ENCODE results near the gene RAPGEF5. TPM values are rescaled to one million over a fixed set of nuclear protein-coding genes. Genes with fewer than 3 reads are reported as not detected.
A peak's percentile ranks its signal among the peaks of the same experiment; 100 is the strongest.

The RAPGEF5 gene
- total RNA-seq, 1 experiment from 2014 or later = 5.6 TPM

DNA sequence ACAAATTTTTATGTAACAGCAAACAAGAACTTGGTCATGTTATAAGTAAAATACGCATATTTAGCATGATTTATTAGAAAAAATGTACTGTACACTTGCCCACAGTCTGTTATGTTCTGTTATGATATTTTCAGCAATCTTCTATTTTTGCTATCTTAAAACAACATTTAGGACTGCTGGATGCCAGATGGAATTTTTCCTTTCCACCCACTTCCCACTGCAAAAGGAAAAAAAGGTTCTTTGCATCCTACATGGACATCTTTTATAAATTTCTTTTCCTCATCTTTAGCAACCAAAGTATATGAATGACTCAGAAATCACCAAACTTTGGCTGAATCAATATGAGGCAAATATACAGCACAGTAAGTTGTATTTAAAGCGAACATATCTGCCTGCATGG is 146.0 kb downstream of the RAPGEF5 start:
- H3F3A ChIP-seq (ENCODE audit: low read length, unreplicated experiment) = no peaks in the 10 kb centered on the region
- POLR2A ChIA-PET (ENCODE audit: unreplicated experiment) = no interaction called here
- H3K4me3 ChIP-seq (ENCODE audit: low read length) = no peak overlapping the region
- H3K4me1 ChIP-seq (ENCODE audit: insufficient read depth, low read length) = peaks cover 10% of the 10 kb centered on the region
- H4K20me1 ChIP-seq (ENCODE audit: low read length) = no peaks in the 10 kb centered on the region
- H3K9me3 ChIP-seq (ENCODE audit: low read length) = no peaks in the 10 kb centered on the region
- intact Hi-C loops (cut with micrococcal nuclease) = no loop called here
- DNase-seq (no peak), ATAC-seq (no peak)
- TF ChIP-seq EZH2 (IDR thresholded peaks at IDR 0.05; ENCODE audit: low read length, unreplicated experiment) (no peak), EZH2phosphoT487 (IDR thresholded peaks at IDR 0.05; ENCODE audit: borderline replicate concordance, low read length) (no peak)
- TF ChIP-seq, protein P1, sequence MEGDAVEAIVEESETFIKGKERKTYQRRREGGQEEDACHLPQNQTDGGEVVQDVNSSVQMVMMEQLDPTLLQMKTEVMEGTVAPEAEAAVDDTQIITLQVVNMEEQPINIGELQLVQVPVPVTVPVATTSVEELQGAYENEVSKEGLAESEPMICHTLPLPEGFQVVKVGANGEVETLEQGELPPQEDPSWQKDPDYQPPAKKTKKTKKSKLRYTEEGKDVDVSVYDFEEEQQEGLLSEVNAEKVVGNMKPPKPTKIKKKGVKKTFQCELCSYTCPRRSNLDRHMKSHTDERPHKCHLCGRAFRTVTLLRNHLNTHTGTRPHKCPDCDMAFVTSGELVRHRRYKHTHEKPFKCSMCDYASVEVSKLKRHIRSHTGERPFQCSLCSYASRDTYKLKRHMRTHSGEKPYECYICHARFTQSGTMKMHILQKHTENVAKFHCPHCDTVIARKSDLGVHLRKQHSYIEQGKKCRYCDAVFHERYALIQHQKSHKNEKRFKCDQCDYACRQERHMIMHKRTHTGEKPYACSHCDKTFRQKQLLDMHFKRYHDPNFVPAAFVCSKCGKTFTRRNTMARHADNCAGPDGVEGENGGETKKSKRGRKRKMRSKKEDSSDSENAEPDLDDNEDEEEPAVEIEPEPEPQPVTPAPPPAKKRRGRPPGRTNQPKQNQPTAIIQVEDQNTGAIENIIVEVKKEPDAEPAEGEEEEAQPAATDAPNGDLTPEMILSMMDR (conservative IDR thresholded peaks at IDR 0.05; ENCODE audit: low read depth, low read length) = no peak
- H3K27ac ChIP-seq (ENCODE audit: low read length) = no peak overlapping the region
- H3K9me2 ChIP-seq (replicated peaks; ENCODE audit: low read length) = no peaks in the 10 kb centered on the region
- H3K9ac ChIP-seq (ENCODE audit: low read length) = no peak overlapping the region
- H3K4me2 ChIP-seq (ENCODE audit: low read length) = no peak overlapping the region
- no peak overlapping the region for H2AFZ ChIP-seq (ENCODE audit: low read length)
- CTCF ChIA-PET = no interaction called here
- no peaks in the 10 kb centered on the region for H3K36me3 ChIP-seq (ENCODE audit: low read depth, low read length)
- no peaks in the 10 kb centered on the region for H3K27me3 ChIP-seq (ENCODE audit: low read length)
- BruUV-seq (replicated peaks) = no TSS peak
- no peaks in the 10 kb centered on the region for H3K79me2 ChIP-seq (ENCODE audit: low read length)

GRCh38 chr7:22210355-22210754 is 146.6 kb downstream of the RAPGEF5 start:
- H3K27me3 ChIP-seq (ENCODE audit: low read length) = no peaks in the 10 kb centered on the region
- H3K27ac ChIP-seq (ENCODE audit: low read length) = no peak overlapping the region
- ChIA-PET POLR2A (ENCODE audit: unreplicated experiment) (no interaction called here), CTCF (no interaction called here)
- no peak for ATAC-seq
- no peaks in the 10 kb centered on the region for H3K9me2 ChIP-seq (replicated peaks; ENCODE audit: low read length)
- H3K4me3 ChIP-seq (ENCODE audit: low read length) = no peak overlapping the region
- no peaks in the 10 kb centered on the region for H4K20me1 ChIP-seq (ENCODE audit: low read length)
- intact Hi-C loops (cut with micrococcal nuclease) = no loop called here
- H2AFZ ChIP-seq (ENCODE audit: low read length) = no peak overlapping the region
- H3K36me3 ChIP-seq (ENCODE audit: low read depth, low read length) = no peaks in the 10 kb centered on the region
- no peak overlapping the region for H3K4me2 ChIP-seq (ENCODE audit: low read length)
- DNase-seq = no peak
- H3K79me2 ChIP-seq (ENCODE audit: low read length) = no peaks in the 10 kb centered on the region
- BruUV-seq (replicated peaks) = no TSS peak
- H3K9ac ChIP-seq (ENCODE audit: low read length) = no peak overlapping the region
- no peaks in the 10 kb centered on the region for H3K9me3 ChIP-seq (ENCODE audit: low read length)
- no peak for TF ChIP-seq EZH2 (IDR thresholded peaks at IDR 0.05; ENCODE audit: low read length, unreplicated experiment)
- TF ChIP-seq, protein P1 (conservative IDR thresholded peaks at IDR 0.05; ENCODE audit: low read depth, low read length) = no peak
- no peak for TF ChIP-seq EZH2phosphoT487 (IDR thresholded peaks at IDR 0.05; ENCODE audit: borderline replicate concordance, low read length)
- no peaks in the 10 kb centered on the region for H3F3A ChIP-seq (ENCODE audit: low read length, unreplicated experiment)
- H3K4me1 ChIP-seq (ENCODE audit: insufficient read depth, low read length) = peaks cover 10% of the 10 kb centered on the region

GRCh38 chr7:22208799-22209198 is 148.2 kb downstream of the RAPGEF5 start:
- Histone ChIP-seq H2AFZ (ENCODE audit: low read length) (no peak overlapping the region), H3K9me2 (replicated peaks; ENCODE audit: low read length) (no peaks in the 10 kb centered on the region), H3K4me1 (ENCODE audit: insufficient read depth, low read length) (peaks cover 10% of the 10 kb centered on the region), H3K4me2 (ENCODE audit: low read length) (no peak overlapping the region), H3K4me3 (ENCODE audit: low read length) (no peak overlapping the region), H4K20me1 (ENCODE audit: low read length) (no peaks in the 10 kb centered on the region), H3F3A (ENCODE audit: low read length, unreplicated experiment) (no peaks in the 10 kb centered on the region), H3K27ac (ENCODE audit: low read length) (no peak overlapping the region), H3K79me2 (ENCODE audit: low read length) (no peaks in the 10 kb centered on the region), H3K36me3 (ENCODE audit: low read depth, low read length) (no peaks in the 10 kb centered on the region), H3K9ac (ENCODE audit: low read length) (no peak overlapping the region), H3K9me3 (ENCODE audit: low read length) (no peaks in the 10 kb centered on the region), H3K27me3 (ENCODE audit: low read length) (no peaks in the 10 kb centered on the region)
- ChIA-PET POLR2A (ENCODE audit: unreplicated experiment) (no interaction called here), CTCF (no interaction called here)
- TF ChIP-seq, protein P1 (conservative IDR thresholded peaks at IDR 0.05; ENCODE audit: low read depth, low read length) = no peak
- no peak for TF ChIP-seq EZH2 (IDR thresholded peaks at IDR 0.05; ENCODE audit: low read length, unreplicated experiment)
- no peak for TF ChIP-seq EZH2phosphoT487 (IDR thresholded peaks at IDR 0.05; ENCODE audit: borderline replicate concordance, low read length)
- no TSS peak for BruUV-seq (replicated peaks)
- intact Hi-C loops (cut with micrococcal nuclease) = no loop called here
- ATAC-seq (peak; percentile 64), DNase-seq (peak; percentile 13)

Measured in PC-3 (cell line).